Neural crest cell (in vitro differentiated cells): ENCODE results near the gene SLC17A3. TPM values are rescaled to one million over a fixed set of nuclear protein-coding genes. Genes with fewer than 3 reads are reported as not detected.

ENCODE experiments used
- DNase-seq: peaks from one replicate; pipeline ENCODE4 v3.0.0; 2021; ENCODE audit warnings: low read depth, mixed read lengths, low spot score
- H3K27ac Mint-ChIP-seq: one replicate; pipeline ENCODE4 v1.8.0; 2021; ENCODE audit warnings: mild to moderate bottlenecking, mixed read lengths; ENCODE audit not compliant: unreplicated experiment
- H3K27me3 Mint-ChIP-seq: 2 replicates; pipeline ENCODE4 v1.8.0; 2021; ENCODE audit warnings: low read depth, mild to moderate bottlenecking, mixed read lengths
- H3K36me3 Mint-ChIP-seq: 2 replicates; pipeline ENCODE4 v1.8.0; 2021; ENCODE audit warnings: low read depth, mild to moderate bottlenecking, mixed read lengths
- H3K4me1 Mint-ChIP-seq: 2 replicates; pipeline ENCODE4 v1.8.0; 2021; ENCODE audit warnings: mixed read lengths
- H3K4me3 Mint-ChIP-seq: one replicate; pipeline ENCODE4 v1.8.0; 2021; ENCODE audit warnings: mild to moderate bottlenecking, mixed read lengths
- H3K9me3 Mint-ChIP-seq: 2 replicates; pipeline ENCODE4 v1.8.0; 2021; ENCODE audit warnings: mixed read lengths
- CTCF ChIP-seq: fragments of 200-600 bp; sonication (generic); conservative IDR thresholded peaks from 2 replicates; pipeline ENCODE4 v1.5.0; 2021; ENCODE audit warnings: antibody characterized with exemption, mild to moderate bottlenecking
- total RNA-seq: library from RNA; stranded (reverse); gene quantifications from 2 replicates; pipeline ENCODE4 v1.2.1, GENCODE V29; 2021

The SLC17A3 gene
- total RNA-seq, 1 donor from 2014 or later, result not detected

GRCh38 chr6:25863360-25863759 lies 10.7 kb downstream of the SLC17A3 start:
- no peak for TF ChIP-seq CTCF
- H3K36me3 Mint-ChIP-seq, result no peaks in the 10 kb centered on the region
- H3K4me3 Mint-ChIP-seq, result no peak overlapping the region
- no peak for DNase-seq
- H3K4me1 Mint-ChIP-seq, result no peaks in the 10 kb centered on the region
- peaks cover 7% of the 10 kb centered on the region for H3K9me3 Mint-ChIP-seq
- H3K27ac Mint-ChIP-seq, result no peak overlapping the region
- peaks cover 2% of the 10 kb centered on the region for H3K27me3 Mint-ChIP-seq

GRCh38 chr6:25862199-25862598 lies 11.8 kb downstream of the SLC17A3 start:
- DNase-seq, result no peak
- peaks cover 2% of the 10 kb centered on the region for H3K27me3 Mint-ChIP-seq
- H3K4me1 Mint-ChIP-seq, result no peaks in the 10 kb centered on the region
- no peaks in the 10 kb centered on the region for H3K36me3 Mint-ChIP-seq
- no peak overlapping the region for H3K4me3 Mint-ChIP-seq
- no peak overlapping the region for H3K27ac Mint-ChIP-seq
- TF ChIP-seq CTCF, result no peak
- H3K9me3 Mint-ChIP-seq, result peaks cover 7% of the 10 kb centered on the region

DNA sequence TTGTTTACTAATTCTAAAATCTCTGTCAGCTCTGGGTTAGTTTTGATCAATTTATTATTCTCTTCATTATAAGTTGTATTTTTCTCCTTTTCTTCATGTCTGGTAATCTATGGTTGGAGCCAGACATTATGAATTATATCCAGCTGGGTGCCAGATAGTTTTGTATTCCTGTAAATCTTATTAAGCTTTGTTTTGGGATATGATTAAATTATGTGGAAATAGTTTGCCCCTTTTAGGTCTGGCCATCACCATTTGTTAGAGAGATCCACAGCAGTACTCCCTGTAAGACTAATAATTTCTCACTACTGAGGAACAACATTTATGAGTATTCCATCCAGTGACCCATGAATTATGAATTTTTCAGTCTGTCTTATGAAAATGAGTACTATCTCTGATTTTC lies 21.3 kb downstream of the SLC17A3 start:
- Mint-ChIP-seq H3K9me3 (peaks cover 2% of the 10 kb centered on the region), H3K27ac (no peak overlapping the region), H3K36me3 (no peaks in the 10 kb centered on the region), H3K27me3 (no peaks in the 10 kb centered on the region), H3K4me3 (no peak overlapping the region), H3K4me1 (no peaks in the 10 kb centered on the region)
- DNase-seq, result no peak
- no peak for TF ChIP-seq CTCF

- Mint-ChIP-seq H3K4me3 (no peak overlapping the region), H3K27me3 (no peaks in the 10 kb centered on the region), H3K4me1 (no peaks in the 10 kb centered on the region), H3K9me3 (peaks cover 5% of the 10 kb centered on the region), H3K36me3 (no peaks in the 10 kb centered on the region), H3K27ac (no peak overlapping the region)
- no peak for DNase-seq
- no peak for TF ChIP-seq CTCF
Observed at GRCh38 chr6:25851961-25852360, 22.1 kb downstream of the SLC17A3 start.

GRCh38 chr6:25844518-25844917 lies 29.5 kb downstream of the SLC17A3 start:
- Mint-ChIP-seq H3K36me3 (no peaks in the 10 kb centered on the region), H3K4me1 (no peaks in the 10 kb centered on the region), H3K27me3 (no peaks in the 10 kb centered on the region), H3K9me3 (peaks cover 3% of the 10 kb centered on the region), H3K4me3 (no peak overlapping the region), H3K27ac (no peak overlapping the region)
- no peak for DNase-seq
- TF ChIP-seq CTCF, result no peak

DNA sequence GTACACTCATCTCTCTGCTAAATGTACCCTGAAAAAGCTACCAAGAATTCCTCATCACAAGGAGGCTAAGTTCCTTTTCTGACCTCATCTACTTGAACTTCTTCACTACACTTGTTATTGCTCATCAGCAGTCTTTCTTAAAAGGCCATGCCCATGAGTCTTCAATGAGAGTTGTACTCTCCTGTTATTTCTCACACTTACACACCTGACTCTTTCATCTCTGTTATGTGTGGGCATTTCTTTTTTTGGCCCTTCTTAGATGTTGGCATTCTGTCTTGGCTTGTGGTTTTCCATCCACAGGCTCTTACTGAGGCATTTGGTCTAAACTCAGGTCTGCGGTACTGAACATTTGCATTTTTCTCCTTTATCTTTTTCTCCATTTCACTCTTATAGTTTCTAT lies 31.5 kb downstream of the SLC17A3 start:
- no peak for TF ChIP-seq CTCF
- Mint-ChIP-seq H3K27me3 (no peaks in the 10 kb centered on the region), H3K4me3 (no peak overlapping the region), H3K36me3 (no peaks in the 10 kb centered on the region), H3K9me3 (peaks cover 3% of the 10 kb centered on the region), H3K4me1 (no peaks in the 10 kb centered on the region), H3K27ac (no peak overlapping the region)
- no peak for DNase-seq
